K562 (cell line): ENCODE results near the gene TTLL8. TPM values are rescaled to one million over a fixed set of nuclear protein-coding genes. Genes with fewer than 3 reads are reported as not detected.

ENCODE experiments used
- CREB3L1 ChIP-seq: fragments of 450-650 bp; IDR thresholded peaks from 2 replicates; pipeline ENCODE4 v1.6.1; 2014; ENCODE audit warnings: low read depth, mild to moderate bottlenecking, moderate library complexity, borderline replicate concordance
- FOS ChIP-seq: IDR thresholded peaks from 3 replicates; pipeline ENCODE4 v1.6.1; 2011; ENCODE audit not compliant: insufficient read length; ENCODE audit errors: extremely low read depth
- FOSL1 ChIP-seq: fragments of 200-800 bp; sonication (Bioruptor generic); conservative IDR thresholded peaks from 2 replicates; pipeline ENCODE4 v1.6.1; 2016; ENCODE audit warnings: missing genetic modification characterization, missing compliant biosample characterization
- IRF2 ChIP-seq: sonication (generic); formaldehyde crosslinking; IDR thresholded peaks from 2 replicates; pipeline ENCODE4 v1.8.1; 2022; ENCODE audit warnings: mild to moderate bottlenecking, missing genetic modification reagents
- KDM5B ChIP-seq: fragments of 200-600 bp; sonication (generic); IDR thresholded peaks from 2 replicates; pipeline ENCODE4 v1.6.1; 2012; ENCODE audit warnings: low read depth, mild to moderate bottlenecking, moderate library complexity, low read length, control low read depth, inconsistent platforms; ENCODE audit not compliant: insufficient replicate concordance
- NBN ChIP-seq: fragments of 450-650 bp; IDR thresholded peaks from 2 replicates; pipeline ENCODE4 v1.6.1; 2016; ENCODE audit warnings: low read depth, mild to moderate bottlenecking
- POLR3G ChIP-seq: IDR thresholded peaks from 2 replicates; pipeline ENCODE4 v1.6.1; 2011; ENCODE audit not compliant: insufficient read length, insufficient replicate concordance; ENCODE audit errors: extremely low read depth
- PRDM10 ChIP-seq: fragments of 450-650 bp; IDR thresholded peaks from 2 replicates; pipeline ENCODE4 v1.6.1; 2018; ENCODE audit not compliant: partially characterized antibody
- TAF15 ChIP-seq: fragments of 200-400 bp; formaldehyde crosslinking; IDR thresholded peaks from 2 replicates; pipeline ENCODE4 v1.6.1; 2017; ENCODE audit warnings: mild to moderate bottlenecking, low read depth, low read length, moderate library complexity
- TFAM ChIP-seq: fragments of 250-450 bp; sonication (Bioruptor Pico); conservative IDR thresholded peaks from 2 replicates; pipeline ENCODE4 v1.5.0; 2021; ENCODE audit warnings: mild to moderate bottlenecking, moderate library complexity
- YY1 ChIP-seq, 3 experiments: IDR thresholded peaks; 2 replicates each; pipeline ENCODE4 v1.6.1; 2011; ENCODE audit warnings: low read length in 2 of 3, mild to moderate bottlenecking in 2 of 3, moderate library complexity in 2 of 3, borderline replicate concordance in 1 of 3, control low read depth in 1 of 3, low read depth in 1 of 3; ENCODE audit not compliant: insufficient read depth in 3 of 3, insufficient replicate concordance in 2 of 3, control insufficient read depth in 1 of 3, insufficient read length in 1 of 3; ENCODE audit errors: extremely low read depth in 1 of 3
- ZNF277 ChIP-seq: fragments of 250-450 bp; sonication (Bioruptor Pico); IDR thresholded peaks from 2 replicates; pipeline ENCODE4 v1.8.0; 2022; ENCODE audit warnings: inconsistent platforms, mild to moderate bottlenecking, moderate library complexity, borderline replicate concordance
- ZNF282 ChIP-seq: sonication (generic); formaldehyde crosslinking; IDR thresholded peaks from 2 replicates; pipeline ENCODE4 v1.8.1; 2023; ENCODE audit warnings: missing genetic modification reagents
- ZNF311 ChIP-seq: fragments of 250-450 bp; sonication (Bioruptor Pico); IDR thresholded peaks from 2 replicates; pipeline ENCODE4 v1.4.0; 2020; ENCODE audit warnings: mild to moderate bottlenecking, moderate library complexity
- ZNF347 ChIP-seq: fragments of 450-650 bp; formaldehyde crosslinking; IDR thresholded peaks from 2 replicates; pipeline ENCODE4 v1.4.0; 2020; ENCODE audit warnings: low read depth, mild to moderate bottlenecking, moderate library complexity
- ZNF583 ChIP-seq: fragments of 250-450 bp; sonication (Bioruptor Pico); IDR thresholded peaks from 2 replicates; pipeline ENCODE4 v1.4.0; 2020
- ZNF668 ChIP-seq: fragments of 250-450 bp; sonication (Bioruptor Pico); IDR thresholded peaks from 2 replicates; pipeline ENCODE4 v1.8.0; 2022; ENCODE audit warnings: mild to moderate bottlenecking, inconsistent platforms
- ZZZ3 ChIP-seq: fragments of 450-650 bp; IDR thresholded peaks from 2 replicates; pipeline ENCODE4 v1.6.1; 2016; ENCODE audit warnings: antibody characterized with exemption, mild to moderate bottlenecking, moderate library complexity
- polyA plus RNA-seq, 8 experiments: library from polyadenylated mRNA; depleted of rRNA in 4 of 8; stranded (reverse) in 5 of 8; unstranded in 3 of 8; fragments of >200 nt; fragmentation: Nextera tagmentation in 2 of 8; fragmentation: Illumina TruSeq in 1 of 8; extraction: Ambion mirVana in 2 of 8; extraction: Trizol in 1 of 8; gene quantifications; 2 replicates each; pipeline versions ENCODE4 v1.2.1 to v1.2.3, GENCODE V29; 2011 to 2014; ENCODE audit warnings: inconsistent platforms in 1 of 8, missing spikeins in 1 of 8
- total RNA-seq, 7 experiments: library from RNA; depleted of rRNA in 6 of 7; stranded (reverse); fragments of >200 nt in 6 of 7; fragmentation: Illumina TruSeq in 2 of 7; extraction: Trizol in 2 of 7; gene quantifications; 2 replicates each; pipeline versions ENCODE4 v1.2.1 to v1.2.3, GENCODE V29; 2011 to 2021; ENCODE audit warnings: low replicate concordance in 1 of 7

Gene TTLL8
- total and polyA plus RNA-seq, 9 of the 15 experiments (the other 6 are each of a cell fraction or from before 2014, with no cell fraction given), result not detected

GRCh38 chr22:49970528-49971231 is 87.4 kb downstream of the TTLL8 start (continued):
- no peak for TF ChIP-seq ZZZ3
- no peak for TF ChIP-seq ZNF583
- TF ChIP-seq FOS, result peak; percentile 48
- peak; percentile 88 for TF ChIP-seq NBN
- no peak for TF ChIP-seq POLR3G
- TF ChIP-seq ZNF282 (CRISPR knock-in tag), result no peak
- TF ChIP-seq IRF2, result no peak
- TF ChIP-seq CREB3L1, result peak; percentile 91
- TF ChIP-seq TAF15, result no peak
- no peak for TF ChIP-seq ZNF347 (CRISPR knock-in tag)
- peak; percentile 99 for TF ChIP-seq FOSL1 (tag)
- no peak for TF ChIP-seq PRDM10
- no peak for TF ChIP-seq ZNF311
- no peak for TF ChIP-seq ZNF277
- no peak for TF ChIP-seq KDM5B
- no peak for TF ChIP-seq ZNF668
- TF ChIP-seq YY1 (IDR thresholded peaks at IDR 0.05; ENCODE audit: borderline replicate concordance in 1 of 3, control insufficient read depth in 1 of 3, extremely low read depth in 1 of 3, insufficient read depth in 3 of 3, insufficient read length in 1 of 3, insufficient replicate concordance in 2 of 3, low read depth in 1 of 3, low read length in 2 of 3), result peak in 1 of 3 experiments; percentile 4
- TF ChIP-seq TFAM (CRISPR knock-in tag), result no peak
